Endodermal cell (in vitro differentiated cells): ENCODE measurements around the gene MACROD2. TPM values are rescaled to one million over a fixed set of nuclear protein-coding genes. Genes with fewer than 3 reads are reported as not detected.

Experiments
- DNase-seq: peaks from one replicate; pipeline ENCODE4 v3.0.0-alpha.2; 2017
- H3K27ac ChIP-seq: 2 replicates; pipeline ENCODE4 v1.5.1; 2013; ENCODE audit warnings: mild to moderate bottlenecking, low read depth, low read length, moderate library complexity
- H3K27me3 ChIP-seq: 2 replicates; pipeline ENCODE4 v1.6.1; 2013; ENCODE audit warnings: mild to moderate bottlenecking, low read length, moderate library complexity; ENCODE audit not compliant: insufficient read depth, control insufficient read depth, poor library complexity, severe bottlenecking
- H3K36me3 ChIP-seq: 2 replicates; pipeline ENCODE4 v1.7.0; 2013; ENCODE audit warnings: mild to moderate bottlenecking, low read length, moderate library complexity; ENCODE audit not compliant: control insufficient read depth, insufficient read depth
- H3K4me1 ChIP-seq: one replicate; pipeline ENCODE4 v1.7.0; 2013; ENCODE audit warnings: low read length; ENCODE audit not compliant: control insufficient read depth, insufficient read depth
- H3K4me3 ChIP-seq: 2 replicates; pipeline ENCODE4 v1.5.1; 2013; ENCODE audit warnings: mild to moderate bottlenecking, low read length, moderate library complexity
- H3K9ac ChIP-seq: 2 replicates; pipeline ENCODE4 v1.6.1; 2013; ENCODE audit warnings: mild to moderate bottlenecking, low read length, moderate library complexity; ENCODE audit not compliant: poor library complexity, severe bottlenecking; ENCODE audit errors: extremely low read depth
- H3K9me3 ChIP-seq: 2 replicates; pipeline ENCODE4 v1.6.1; 2013; ENCODE audit warnings: mild to moderate bottlenecking, low read length, moderate library complexity; ENCODE audit not compliant: control insufficient read depth
- H3K27ac Mint-ChIP-seq: 2 replicates; pipeline ENCODE4 v1.8.0; 2020; ENCODE audit warnings: mixed read lengths
- H3K27me3 Mint-ChIP-seq: 2 replicates; pipeline ENCODE4 v1.8.0; 2021; ENCODE audit warnings: mild to moderate bottlenecking, mixed read lengths; ENCODE audit not compliant: insufficient read depth
- H3K36me3 Mint-ChIP-seq: 2 replicates; pipeline ENCODE4 v1.8.0; 2020; ENCODE audit warnings: low read depth, mixed read lengths
- H3K4me1 Mint-ChIP-seq: 2 replicates; pipeline ENCODE4 v1.8.0; 2020; ENCODE audit warnings: mixed read lengths
- H3K4me3 Mint-ChIP-seq: 2 replicates; pipeline ENCODE4 v1.8.0; 2020; ENCODE audit warnings: mild to moderate bottlenecking, moderate library complexity, mixed read lengths
- H3K9me3 Mint-ChIP-seq: 2 replicates; pipeline ENCODE4 v1.8.0; 2020; ENCODE audit warnings: mild to moderate bottlenecking, mixed read lengths
- CTCF ChIP-seq: fragments of 200-600 bp; sonication (generic); conservative IDR thresholded peaks from 2 replicates; pipeline ENCODE4 v1.5.0; 2021; ENCODE audit warnings: antibody characterized with exemption, mild to moderate bottlenecking
- WGBS, 2 experiments: methylation state at CpG; one replicate each; pipeline versions ENCODE4 v1.1.5 to v1.1.7; 2013; ENCODE audit warnings: missing lambda C conversion rate in 2 of 2, mixed read lengths in 1 of 2; ENCODE audit not compliant: insufficient coverage in 1 of 2, insufficient read length in 1 of 2; 5-methylcytosine and 5-hydroxymethylcytosine counted together
- total RNA-seq, 2 donors: library from RNA; stranded (reverse); fragmentation: NEBNext Ultra II Directional in 1 of 2; extraction: Animal tissue kit (Norgen Biotek cat#: 25700) in 1 of 2; gene quantifications; 2 replicates in 1 of 2; 3 replicates in 1 of 2; pipeline ENCODE4 v1.2.1, GENCODE V29; 2021

Gene MACROD2
- total RNA-seq, 2 donors from 2014 or later = 2.3 to 4.8 TPM

- peaks cover 2% of the 10 kb centered on the region for H3K9me3 Mint-ChIP-seq
- Histone ChIP-seq H3K9ac (no peak overlapping the region), H3K4me3 (no peak overlapping the region), H3K36me3 (no peaks in the 10 kb centered on the region), H3K27me3 (no peaks in the 10 kb centered on the region), H3K4me1 (peaks cover 2% of the 10 kb centered on the region), H3K27ac (no peak overlapping the region), H3K9me3 (peaks cover 1% of the 10 kb centered on the region)
- peaks cover 27% of the 10 kb centered on the region for H3K4me1 Mint-ChIP-seq
- no peak overlapping the region for H3K27ac Mint-ChIP-seq
- no peak for TF ChIP-seq CTCF
- no peaks in the 10 kb centered on the region for H3K36me3 Mint-ChIP-seq
- no peak for DNase-seq
- H3K27me3 Mint-ChIP-seq = no peaks in the 10 kb centered on the region
- no peak overlapping the region for H3K4me3 Mint-ChIP-seq
Observed at GRCh38 chr20:15814360-15814759, 1819.0 kb downstream of the MACROD2 start.

- H3K9ac ChIP-seq = no peak overlapping the region
- no peaks in the 10 kb centered on the region for H3K27me3 Mint-ChIP-seq
- peaks cover 2% of the 10 kb centered on the region for H3K4me1 ChIP-seq
- no peaks in the 10 kb centered on the region for H3K36me3 ChIP-seq
- no peak for DNase-seq
- no peak overlapping the region for H3K27ac Mint-ChIP-seq
- no peak overlapping the region for H3K4me3 Mint-ChIP-seq
- no peaks in the 10 kb centered on the region for H3K9me3 Mint-ChIP-seq
- H3K9me3 ChIP-seq = no peaks in the 10 kb centered on the region
- peaks cover 27% of the 10 kb centered on the region for H3K4me1 Mint-ChIP-seq
- H3K4me3 ChIP-seq = no peak overlapping the region
- H3K27ac ChIP-seq = no peak overlapping the region
- 73 to 77% methylated on average over 2 of the region's 2 CpGs for WGBS, 2 experiments
- no peaks in the 10 kb centered on the region for H3K36me3 Mint-ChIP-seq
- H3K27me3 ChIP-seq = no peaks in the 10 kb centered on the region
- no peak for TF ChIP-seq CTCF
Observed at GRCh38 chr20:15814911-15815310, 1819.6 kb downstream of the MACROD2 start.

GRCh38 chr20:15817351-15817750 is 1822.0 kb downstream of the MACROD2 start:
- H3K27ac ChIP-seq = no peak overlapping the region
- 98 to 100% methylated on average over 2 of the region's 2 CpGs for WGBS, 2 experiments
- H3K9me3 ChIP-seq = no peaks in the 10 kb centered on the region

More at GRCh38 chr20:15817351-15817750, 1822.0 kb downstream of the MACROD2 start:
- no peak for TF ChIP-seq CTCF
- Mint-ChIP-seq H3K27ac (no peak overlapping the region), H3K9me3 (no peaks in the 10 kb centered on the region), H3K4me1 (peaks cover 23% of the 10 kb centered on the region), H3K4me3 (no peak overlapping the region), H3K27me3 (no peaks in the 10 kb centered on the region), H3K36me3 (no peaks in the 10 kb centered on the region)
- no peaks in the 10 kb centered on the region for H3K27me3 ChIP-seq
- no peak overlapping the region for H3K4me3 ChIP-seq
- H3K4me1 ChIP-seq = peaks cover 2% of the 10 kb centered on the region
- no peak for DNase-seq
- H3K36me3 ChIP-seq = no peaks in the 10 kb centered on the region
- no peak overlapping the region for H3K9ac ChIP-seq
